Measurements from ENCODE around the gene UNC5B.

The UNC5B gene

DNA sequence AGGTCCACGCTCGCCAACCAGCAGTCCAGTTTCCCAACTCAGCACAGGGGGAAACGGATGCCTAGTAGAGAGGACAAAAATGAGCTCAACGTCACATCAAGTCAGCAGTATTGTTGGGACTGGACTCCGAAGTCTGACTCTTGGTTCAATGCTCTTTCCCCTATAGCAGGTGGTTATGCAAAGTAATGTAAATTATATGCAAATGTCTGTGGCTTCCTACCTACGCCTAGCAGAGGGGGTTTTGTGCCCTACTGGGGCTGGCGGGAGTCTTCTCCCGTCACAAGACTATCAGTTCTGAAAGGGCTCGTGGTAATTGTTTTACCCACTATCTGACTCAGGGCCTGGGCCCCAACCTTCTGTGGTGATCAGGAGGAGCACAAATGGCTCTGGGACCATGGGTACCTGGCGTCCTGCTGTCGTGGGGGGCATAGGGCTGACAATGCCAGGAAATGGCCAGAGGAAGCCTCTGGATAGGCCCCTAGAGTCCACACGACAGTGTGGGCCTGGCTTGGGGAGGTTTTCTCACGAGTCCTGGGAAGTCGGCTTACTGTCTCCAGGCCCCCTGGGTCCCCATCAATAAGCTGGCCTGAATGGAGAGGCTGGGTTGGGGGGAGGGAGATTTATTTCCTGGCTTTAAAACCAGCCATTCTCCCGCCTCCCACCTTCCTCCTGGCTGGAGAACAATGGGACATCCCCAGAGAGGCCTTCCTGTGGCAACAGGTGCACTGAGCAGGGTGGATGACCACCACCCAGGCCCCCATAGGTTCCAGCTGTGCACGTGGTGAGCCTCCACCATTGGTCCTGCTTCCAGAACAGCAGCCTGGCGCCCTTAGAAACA is 41.8 kb downstream of the UNC5B start:
- FAIRE-seq: no peak
- DNase-seq (ENCODE audit: insufficient read length): no peak
- TF ChIP-seq POLR2A (IDR thresholded peaks at IDR 0.05; ENCODE audit: low read depth, low read length) (no peak), TAF1 (IDR thresholded peaks at IDR 0.05; ENCODE audit: borderline replicate concordance, low read depth, low read length) (no peak), POLR2AphosphoS5 (IDR thresholded peaks at IDR 0.05; ENCODE audit: low read depth, low read length) (no peak)

DNA sequence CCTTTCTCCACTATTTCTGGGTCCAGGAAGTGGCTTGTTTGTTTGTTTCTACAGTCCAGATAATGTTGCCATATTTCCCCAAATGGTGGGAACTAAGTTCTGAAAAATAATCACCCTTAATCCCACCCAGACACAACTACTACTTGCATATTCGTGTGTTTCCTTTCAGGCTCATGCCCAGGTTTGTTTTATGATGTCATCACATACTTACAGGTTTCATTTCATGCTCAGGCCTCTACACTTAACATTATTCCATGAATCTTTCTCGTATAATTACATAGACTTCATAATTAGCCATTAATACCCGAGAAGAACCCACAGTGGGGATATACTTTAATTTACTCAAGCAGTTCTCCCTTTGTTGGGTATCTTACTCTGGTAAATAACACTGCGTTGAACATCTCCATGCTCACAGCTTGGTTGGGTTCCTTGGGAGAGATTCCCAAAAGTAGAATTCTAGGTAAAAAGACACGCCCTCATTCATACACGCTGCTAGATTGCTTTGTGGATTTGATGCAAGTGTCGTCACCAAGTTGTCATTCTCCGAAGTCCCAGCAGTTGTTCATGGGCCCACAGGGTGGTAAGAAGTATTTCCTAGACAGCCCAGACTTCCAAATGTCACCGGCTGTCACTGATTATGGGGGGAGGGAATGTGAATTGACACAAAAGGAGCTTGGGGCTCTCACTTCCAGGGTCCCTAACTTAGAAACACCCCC is 42.6 kb downstream of the UNC5B start:
- FAIRE-seq (no peak), DNase-seq (ENCODE audit: insufficient read length) (no peak)
- TF ChIP-seq POLR2A (IDR thresholded peaks at IDR 0.05; ENCODE audit: low read depth, low read length): no peak
- no peak for TF ChIP-seq TAF1 (IDR thresholded peaks at IDR 0.05; ENCODE audit: borderline replicate concordance, low read depth, low read length)
- TF ChIP-seq POLR2AphosphoS5 (IDR thresholded peaks at IDR 0.05; ENCODE audit: low read depth, low read length): no peak

DNA sequence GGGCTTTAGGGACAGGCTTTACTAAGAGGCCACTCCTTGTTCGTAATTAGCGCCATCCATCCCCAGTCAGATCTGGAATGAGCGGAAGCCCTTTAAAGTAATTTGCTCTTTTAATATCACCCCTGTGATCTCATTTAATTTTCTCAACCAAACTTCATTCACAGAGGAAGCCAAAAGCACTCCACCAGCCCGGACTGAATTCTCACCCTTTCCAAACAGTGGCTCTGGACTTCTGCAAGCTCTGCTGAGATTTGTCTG is 43.1 kb downstream of the UNC5B start:
- DNase-seq (ENCODE audit: insufficient read length): no peak
- FAIRE-seq: no peak
- TF ChIP-seq TAF1 (IDR thresholded peaks at IDR 0.05; ENCODE audit: borderline replicate concordance, low read depth, low read length) (no peak), POLR2A (IDR thresholded peaks at IDR 0.05; ENCODE audit: low read depth, low read length) (no peak), POLR2AphosphoS5 (IDR thresholded peaks at IDR 0.05; ENCODE audit: low read depth, low read length) (no peak)

DNA sequence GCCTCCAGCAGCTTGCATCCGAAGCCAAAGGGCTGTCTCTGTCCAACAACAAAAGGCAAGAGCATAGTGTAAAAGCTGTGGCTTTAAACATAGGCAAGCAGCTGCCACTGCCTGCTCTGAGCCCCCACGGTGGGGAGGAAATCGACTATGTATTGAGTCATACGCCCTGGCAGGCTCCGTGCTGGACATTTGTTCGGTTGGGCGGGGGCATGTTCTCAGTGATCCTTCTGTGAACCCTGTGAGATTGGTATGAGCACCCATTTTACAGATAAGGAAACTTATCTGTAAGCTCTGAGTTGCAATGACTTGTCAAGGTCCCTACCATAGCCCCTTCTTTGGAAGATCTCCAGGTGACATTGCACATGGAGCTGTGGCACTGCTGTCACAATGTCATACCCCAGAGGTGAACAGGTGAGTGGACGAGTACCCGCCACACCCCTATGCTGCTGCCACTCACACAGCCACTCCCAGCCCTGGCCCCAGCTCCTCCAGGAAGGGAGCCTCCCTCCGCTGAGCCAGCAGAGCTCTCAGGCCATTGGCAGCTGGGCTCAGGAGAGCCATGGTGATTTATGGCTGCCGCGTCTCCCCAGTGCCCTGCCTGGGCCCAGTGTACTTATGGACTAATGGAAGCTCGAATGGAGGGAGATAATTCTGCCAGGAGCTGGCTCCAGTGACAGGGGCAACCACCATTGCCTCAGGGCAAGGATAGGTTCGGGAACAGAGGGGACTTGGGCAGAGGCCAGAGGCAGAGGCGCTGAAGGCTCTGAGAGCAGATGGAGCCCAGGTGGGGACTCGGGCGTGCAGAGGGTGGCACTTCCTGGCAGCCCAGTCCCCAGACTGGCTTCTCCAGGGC is 43.7 kb downstream of the UNC5B start:
- no peak for TF ChIP-seq POLR2A (IDR thresholded peaks at IDR 0.05; ENCODE audit: low read depth, low read length)
- no peak for TF ChIP-seq POLR2AphosphoS5 (IDR thresholded peaks at IDR 0.05; ENCODE audit: low read depth, low read length)
- TF ChIP-seq TAF1 (IDR thresholded peaks at IDR 0.05; ENCODE audit: borderline replicate concordance, low read depth, low read length): no peak
- FAIRE-seq (no peak), DNase-seq (ENCODE audit: insufficient read length) (no peak)

DNA sequence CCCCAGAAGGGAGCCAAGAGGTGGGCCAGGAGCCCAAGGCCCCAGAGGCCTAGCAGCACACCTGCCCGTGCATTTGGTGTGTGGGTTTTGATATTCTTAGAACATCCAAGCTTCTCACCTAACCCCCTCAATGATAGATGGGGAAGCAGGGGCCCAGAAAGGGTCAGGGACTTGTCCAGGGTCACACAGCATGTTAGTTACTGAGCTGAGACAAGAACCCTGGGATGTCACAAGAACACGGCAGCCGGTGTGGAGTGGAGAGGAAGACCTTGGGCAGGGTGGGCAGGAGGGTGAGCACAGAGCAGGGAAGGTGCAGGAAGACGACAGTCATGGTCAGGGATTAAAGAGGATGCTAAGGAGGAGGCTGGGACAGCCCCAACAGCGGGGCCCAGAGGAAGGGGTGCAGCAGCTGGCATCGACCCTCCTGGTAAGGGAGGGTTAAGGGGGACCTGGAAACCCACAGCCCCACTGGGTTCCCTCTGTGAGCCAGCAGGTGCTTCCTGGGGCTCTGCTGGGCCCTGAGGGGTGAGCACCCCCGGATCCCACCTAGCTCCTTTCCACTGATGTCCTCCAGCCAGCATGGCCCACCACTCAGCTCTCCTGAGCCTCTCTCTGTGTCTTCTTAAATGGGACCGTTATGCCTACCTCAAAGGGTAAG is 44.4 kb downstream of the UNC5B start:
- no peak for DNase-seq (ENCODE audit: insufficient read length)
- FAIRE-seq: no peak
- TF ChIP-seq TAF1 (IDR thresholded peaks at IDR 0.05; ENCODE audit: borderline replicate concordance, low read depth, low read length) (no peak), POLR2AphosphoS5 (IDR thresholded peaks at IDR 0.05; ENCODE audit: low read depth, low read length) (no peak), POLR2A (IDR thresholded peaks at IDR 0.05; ENCODE audit: low read depth, low read length) (no peak)

DNA sequence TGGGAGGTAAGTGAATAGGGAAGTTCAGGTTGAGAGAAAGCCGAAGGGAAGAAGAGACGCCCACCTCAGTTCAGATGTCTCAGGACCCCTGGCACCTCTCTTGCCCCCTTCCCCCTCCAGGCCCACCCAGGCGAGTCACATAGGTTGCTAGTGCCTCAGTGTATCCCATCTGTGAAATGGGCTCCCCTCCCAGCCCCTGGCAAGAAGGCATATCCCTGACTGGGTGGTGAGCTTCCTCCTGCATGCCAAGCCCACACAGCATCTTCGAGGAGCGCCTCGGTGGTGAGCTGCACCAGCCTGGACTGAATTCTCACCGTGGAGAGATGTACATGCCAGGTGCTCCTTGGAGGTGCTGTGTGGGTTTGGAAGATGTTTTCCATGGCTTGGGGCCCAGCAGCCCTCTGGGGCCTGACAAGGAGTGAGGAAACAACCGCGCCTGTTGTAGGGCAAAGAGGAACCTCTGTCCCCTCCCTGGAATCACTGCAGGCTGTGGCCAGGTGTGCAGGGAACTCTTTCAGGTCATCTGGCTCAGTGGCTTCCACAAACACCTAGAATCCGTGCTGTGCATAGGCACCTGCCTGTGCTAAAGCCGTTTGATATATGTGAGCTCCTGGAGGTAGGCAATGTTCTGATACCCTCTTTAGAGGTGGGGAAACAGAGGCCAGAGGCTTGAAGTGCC is 45.1 kb downstream of the UNC5B start:
- FAIRE-seq (no peak), DNase-seq (ENCODE audit: insufficient read length) (no peak)
- no peak for TF ChIP-seq POLR2A (IDR thresholded peaks at IDR 0.05; ENCODE audit: low read depth, low read length)
- TF ChIP-seq POLR2AphosphoS5 (IDR thresholded peaks at IDR 0.05; ENCODE audit: low read depth, low read length): no peak
- TF ChIP-seq TAF1 (IDR thresholded peaks at IDR 0.05; ENCODE audit: borderline replicate concordance, low read depth, low read length): no peak

DNA sequence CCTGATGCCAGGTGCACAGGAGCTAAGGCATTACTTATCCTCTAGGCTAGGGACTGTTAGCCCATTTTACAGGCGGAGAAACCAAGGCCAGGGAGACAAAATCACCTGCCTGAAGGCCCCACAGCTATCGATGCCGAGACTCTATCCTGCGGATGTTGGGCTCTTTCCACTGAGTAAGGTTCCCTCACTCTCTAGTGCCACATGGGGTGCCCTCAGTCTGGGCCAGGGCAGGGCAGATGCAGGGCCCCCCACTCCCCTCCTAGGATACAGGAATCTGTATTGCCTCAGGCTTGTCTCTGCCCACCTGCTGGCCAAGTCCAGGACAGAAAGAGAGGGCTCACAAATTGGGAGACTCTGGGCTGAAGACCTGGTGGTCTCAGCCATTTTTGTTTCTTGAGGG is 45.7 kb downstream of the UNC5B start:
- TF ChIP-seq POLR2A (IDR thresholded peaks at IDR 0.05; ENCODE audit: low read depth, low read length) (no peak), POLR2AphosphoS5 (IDR thresholded peaks at IDR 0.05; ENCODE audit: low read depth, low read length) (no peak), TAF1 (IDR thresholded peaks at IDR 0.05; ENCODE audit: borderline replicate concordance, low read depth, low read length) (no peak)
- FAIRE-seq (no peak), DNase-seq (ENCODE audit: insufficient read length) (no peak)

DNA sequence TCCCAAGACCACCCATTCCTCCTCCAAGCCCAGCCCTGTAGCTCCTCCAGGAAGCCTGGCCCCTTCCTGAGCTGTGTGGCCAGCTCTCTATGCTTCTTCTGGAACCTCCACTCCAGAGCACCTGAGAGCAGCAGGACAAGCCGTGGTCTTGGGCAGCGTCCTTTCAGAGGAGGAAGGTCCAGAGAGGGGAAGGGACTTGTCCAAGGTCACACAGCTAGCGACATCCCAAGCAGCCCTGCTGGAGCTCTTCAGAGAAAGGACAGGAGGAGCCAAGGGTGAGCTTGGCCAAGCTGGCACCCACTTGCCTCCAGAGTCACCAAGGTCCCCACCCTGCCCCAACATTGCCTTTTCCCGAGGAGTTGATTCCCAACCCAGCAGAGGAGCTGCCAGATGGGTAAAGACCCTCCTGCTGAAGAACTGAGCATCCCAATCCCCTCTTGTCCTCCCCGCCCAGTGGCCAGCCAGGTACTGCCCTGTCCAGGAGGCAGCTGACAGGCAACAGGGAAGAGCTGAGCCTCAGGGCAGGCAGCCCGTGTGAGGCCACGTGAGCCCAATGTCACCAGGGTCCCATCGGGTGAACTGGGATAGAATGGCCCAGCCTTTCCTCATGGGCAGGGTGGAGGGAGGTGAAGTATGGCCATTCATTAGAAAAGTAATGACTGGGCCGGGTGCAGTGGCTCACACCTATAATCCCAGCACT is 46.2 kb downstream of the UNC5B start:
- FAIRE-seq: no peak
- no peak for TF ChIP-seq POLR2A (IDR thresholded peaks at IDR 0.05; ENCODE audit: low read depth, low read length)
- no peak for TF ChIP-seq TAF1 (IDR thresholded peaks at IDR 0.05; ENCODE audit: borderline replicate concordance, low read depth, low read length)
- no peak for TF ChIP-seq POLR2AphosphoS5 (IDR thresholded peaks at IDR 0.05; ENCODE audit: low read depth, low read length)
- DNase-seq (ENCODE audit: insufficient read length): no peak

DNA sequence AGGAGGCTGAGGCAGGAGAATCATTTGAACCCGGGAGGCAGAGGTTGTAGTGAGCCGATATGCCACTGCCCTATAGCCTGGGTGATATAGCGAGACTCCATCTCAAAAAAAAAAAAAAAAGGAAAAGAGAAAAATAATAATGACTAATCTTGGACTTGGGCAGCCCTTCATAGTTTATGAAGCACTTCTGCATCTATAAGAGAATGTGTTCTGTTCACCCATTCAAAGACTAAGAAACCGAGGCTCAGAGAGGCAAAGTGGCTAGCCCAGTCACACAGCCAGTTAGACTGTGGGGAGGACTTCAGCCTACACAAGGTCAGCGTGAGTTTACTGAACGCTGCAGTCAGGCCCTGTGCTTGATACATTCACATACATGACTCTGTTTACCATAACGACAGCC is 46.9 kb downstream of the UNC5B start:
- no peak for DNase-seq (ENCODE audit: insufficient read length)
- FAIRE-seq: no peak
- TF ChIP-seq TAF1 (IDR thresholded peaks at IDR 0.05; ENCODE audit: borderline replicate concordance, low read depth, low read length) (no peak), POLR2A (IDR thresholded peaks at IDR 0.05; ENCODE audit: low read depth, low read length) (no peak), POLR2AphosphoS5 (IDR thresholded peaks at IDR 0.05; ENCODE audit: low read depth, low read length) (no peak)

DNA sequence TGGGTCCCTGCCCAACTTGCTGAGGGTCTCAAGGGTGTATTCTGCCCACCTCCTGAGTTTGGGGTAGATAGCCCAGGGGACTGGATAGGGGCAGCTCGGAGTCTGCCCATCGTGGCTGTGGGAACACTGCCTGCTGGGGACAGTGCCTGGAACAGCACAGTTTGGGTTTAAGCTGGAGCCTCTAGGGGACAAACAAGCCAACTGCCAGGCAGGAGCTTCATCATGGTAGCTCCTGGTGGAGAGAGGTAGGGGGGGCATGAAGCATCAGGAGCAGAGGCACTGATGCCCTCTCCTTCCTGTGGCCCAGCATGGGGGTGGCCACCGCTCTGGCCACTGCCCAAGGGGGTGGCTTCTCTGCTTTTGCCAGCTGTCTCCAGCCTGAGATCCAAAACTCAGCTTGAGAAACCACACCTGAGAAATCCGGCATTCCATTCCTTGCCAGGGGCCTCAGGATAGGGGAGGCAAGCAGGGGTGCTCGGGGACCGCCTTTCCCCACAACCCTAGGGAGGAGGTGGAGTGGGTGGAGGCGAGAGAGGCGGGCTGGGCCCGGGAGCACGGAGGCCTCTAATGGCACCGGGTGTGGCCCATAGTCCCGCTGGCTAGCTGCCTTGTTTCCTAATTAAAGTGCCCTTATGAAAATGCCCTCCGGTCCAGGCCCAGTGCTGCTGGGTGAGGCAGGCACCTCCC is 47.6 kb downstream of the UNC5B start:
- DNase-seq (ENCODE audit: insufficient read length) (no peak), FAIRE-seq (no peak)
- TF ChIP-seq POLR2AphosphoS5 (IDR thresholded peaks at IDR 0.05; ENCODE audit: low read depth, low read length) (no peak), TAF1 (IDR thresholded peaks at IDR 0.05; ENCODE audit: borderline replicate concordance, low read depth, low read length) (no peak), POLR2A (IDR thresholded peaks at IDR 0.05; ENCODE audit: low read depth, low read length) (no peak)
